Posterior vena cava (tissue), 2 donors: ENCODE measurements around the gene HPN. TPM values are rescaled to one million over a fixed set of nuclear protein-coding genes. Genes with fewer than 3 reads are reported as not detected.
"Not testable (repeated sequence)": the region's sequence is repeated elsewhere in the genome, so short reads cannot be mapped to it uniquely, and the experiment has no call there.

Source experiments
- DNase-seq: peaks from one replicate; pipeline ENCODE4 v3.0.0-alpha.2; 2020; ENCODE audit warnings: low spot score
- intact Hi-C, 2 donors: fragments of 100-400 bp; cut with DNase I; formaldehyde crosslinking; loops; one replicate each; pipeline versions ENCODE4 v1.14.1 to v1.14.2; 2022 to 2023
- long read RNA-seq, 2 donors: library from polyadenylated mRNA; unstranded; transcript quantifications; one replicate each; pipeline ENCODE4 v2.0.0, GENCODE V29; 2020 to 2021
- total RNA-seq, 2 donors: library from RNA; stranded (reverse); fragmentation: NEBNext Ultra II Directional; extraction: Animal tissue kit (Norgen Biotek cat#: 25700); gene quantifications; one replicate each; pipeline ENCODE4 v1.2.1, GENCODE V29; 2021
- donor health status: DM: yes; HTN: yes; CAD: no.
- donor health status: DM: yes; HTN: yes; CAD: no.

The HPN gene
- total RNA-seq = 1 to 10 TPM in 1 of 2 donors, under 1 TPM in 1; 1.00 to 1.7 TPM
- long read RNA-seq, donor 1 = 0 reads
- long read RNA-seq, donor 2, partial matches to known transcripts = 2 of 3 reads
- long read RNA-seq, donor 2, other reads (novel, unspliced or antisense) = 1 of 3 reads

DNA sequence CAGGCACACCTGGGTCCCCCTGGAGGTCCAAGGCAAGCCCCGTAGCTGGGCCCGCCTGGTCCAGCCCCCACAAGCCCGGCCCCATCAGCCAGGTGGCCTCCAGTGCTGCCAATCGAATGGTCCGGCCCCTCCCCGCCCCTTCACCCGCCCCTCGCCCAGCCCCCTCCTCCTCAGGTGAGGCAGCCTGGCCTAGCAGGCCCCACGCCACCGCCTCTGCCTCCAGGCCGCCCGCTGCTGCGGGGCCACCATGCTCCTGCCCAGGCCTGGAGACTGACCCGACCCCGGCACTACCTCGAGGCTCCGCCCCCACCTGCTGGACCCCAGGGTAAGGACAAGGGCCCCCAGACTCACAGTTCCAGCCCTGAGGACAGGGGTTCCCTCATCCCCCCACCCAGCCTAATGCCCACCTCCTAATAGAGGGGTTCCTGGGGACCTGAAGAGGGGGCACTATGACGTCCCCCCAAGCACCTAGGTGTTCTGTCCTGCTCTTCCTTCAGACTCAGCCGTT, at the start of gene HPN:
HPN (plus strand) TSS at position 174 of the 508 bp plus-strand sequence. CDS start 786 bp downstream, outside the sequence.
- no peak for DNase-seq
- intact Hi-C loops = no loop called here

DNA sequence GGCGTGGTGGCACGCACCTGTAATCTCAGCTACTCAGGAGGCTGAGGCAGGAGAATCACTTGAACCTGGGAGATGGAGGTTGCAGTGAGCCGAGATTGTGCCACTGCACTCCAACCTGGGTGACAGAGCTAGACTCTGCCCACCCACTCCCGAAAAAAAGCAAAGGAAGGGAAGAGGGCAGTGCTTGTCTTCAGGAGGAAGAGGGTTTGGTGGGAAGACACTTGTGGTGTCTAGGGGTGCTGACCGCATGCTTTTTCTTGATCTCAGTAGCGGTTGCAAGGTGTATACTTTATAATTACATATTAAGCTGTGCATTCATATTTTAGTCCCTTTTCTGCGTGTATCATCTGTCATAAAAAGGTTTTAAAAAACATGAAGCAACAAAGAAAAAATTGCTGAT, 48.9 kb upstream of the HPN start:
- intact Hi-C loops = not testable (repeated sequence)
- peak; percentile 41 for DNase-seq

GRCh38 chr19:34994286-34994642, 47.3 kb upstream of the HPN start:
- DNase-seq = peak; percentile 56
- intact Hi-C loops = no loop called here

DNA sequence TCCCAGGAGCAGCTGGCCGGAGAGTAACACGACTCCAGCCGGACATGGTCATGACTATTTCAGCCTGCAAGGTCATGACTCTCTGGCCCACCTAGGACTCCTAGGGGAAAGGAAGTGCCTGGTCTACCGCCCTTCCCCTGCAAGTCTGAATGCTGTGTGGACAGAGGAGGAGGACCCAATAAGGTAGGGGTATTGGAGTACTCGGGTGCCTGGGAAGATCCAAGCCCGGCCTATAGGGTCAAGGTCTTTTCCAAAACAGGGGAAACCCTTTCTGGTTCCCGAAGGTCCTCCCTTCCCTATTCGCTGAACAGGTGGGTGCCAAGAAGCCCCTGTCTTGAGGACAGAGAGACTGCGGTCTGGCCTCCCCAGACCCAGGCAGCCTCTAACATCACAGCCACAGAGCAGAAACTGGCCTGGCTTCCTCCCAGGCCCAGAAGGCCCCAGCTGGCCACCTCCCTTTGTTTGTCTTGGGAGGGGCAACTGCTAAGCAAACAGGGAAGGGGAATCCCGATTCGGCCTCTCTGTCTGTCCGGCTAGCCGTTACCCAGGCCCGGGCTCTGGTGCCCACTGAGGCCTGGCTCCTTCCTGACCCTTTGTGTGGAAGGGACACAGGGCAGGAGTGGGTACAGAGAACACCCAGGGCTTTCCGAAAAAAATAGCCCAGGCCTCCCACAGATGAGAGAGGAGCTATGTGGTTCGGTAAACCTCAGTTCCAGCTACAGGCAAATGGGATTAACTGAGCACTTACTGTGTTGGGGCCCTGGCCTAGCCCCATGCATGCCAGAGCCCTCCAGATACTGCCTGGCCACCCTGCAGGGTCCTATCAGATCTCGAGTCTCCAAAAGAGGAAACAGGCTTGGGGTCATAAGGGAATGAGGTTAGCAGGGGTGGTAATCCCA, 46.6 kb upstream of the HPN start:
- peak; percentile 76 for DNase-seq
- intact Hi-C loops = no loop called here

GRCh38 chr19:34995551-34995950, 46.0 kb upstream of the HPN start:
- peak; percentile 2 for DNase-seq
- intact Hi-C loops = no loop called here

DNA sequence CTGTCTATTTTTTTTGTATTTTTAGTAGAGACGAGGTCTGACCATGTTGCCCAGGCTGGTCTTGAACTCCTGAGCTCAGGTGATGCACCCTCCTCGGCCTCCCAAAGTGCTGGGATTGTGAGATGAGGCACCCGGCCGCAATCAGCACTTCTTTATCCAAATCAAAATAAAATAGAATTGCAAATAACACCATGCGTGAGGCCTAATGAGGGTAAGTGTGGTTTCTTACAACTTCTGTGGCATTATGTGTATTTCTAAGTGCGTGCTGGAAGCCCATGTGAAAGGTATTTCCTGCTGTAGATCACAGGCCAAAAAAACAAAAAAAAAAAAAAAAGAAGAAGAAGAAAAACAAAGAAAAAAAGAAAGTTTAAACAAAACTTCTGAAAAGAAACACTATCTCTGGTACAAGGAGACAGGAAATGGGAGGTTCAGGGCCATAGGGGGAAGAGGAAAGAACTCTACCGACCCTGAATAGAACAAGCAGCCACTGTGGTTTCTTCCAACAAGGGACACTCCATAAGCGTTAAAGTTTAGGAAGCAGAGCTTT, 44.4 kb upstream of the HPN start:
- peak; percentile 24 for DNase-seq
- intact Hi-C loops = no loop called here

GRCh38 chr19:34998224-34998623, 43.3 kb upstream of the HPN start:
- DNase-seq, intact Hi-C loops: not testable (repeated sequence)

- DNase-seq = peak; percentile 68
- intact Hi-C loops = no loop called here
Observed at GRCh38 chr19:34998777-34999497, 42.6 kb upstream of the HPN start.

GRCh38 chr19:34999498-35000337, 41.8 kb upstream of the HPN start, which contains the start of gene GRAMD1A:
Gene GRAMD1A, plus strand, starts transcription at chr19:35000323. Its CDS starts 156 bp downstream, at chr19:35000479.
- peak; percentile 96 for DNase-seq
- intact Hi-C loops = no loop called here

GRCh38 chr19:35000338-35000646, 41.2 kb upstream of the HPN start:
- no peak for DNase-seq
- intact Hi-C loops = no loop called here

GRCh38 chr19:35000647-35001501, 40.6 kb upstream of the HPN start:
- intact Hi-C loops = no loop called here
- DNase-seq = peak; percentile 82

DNA sequence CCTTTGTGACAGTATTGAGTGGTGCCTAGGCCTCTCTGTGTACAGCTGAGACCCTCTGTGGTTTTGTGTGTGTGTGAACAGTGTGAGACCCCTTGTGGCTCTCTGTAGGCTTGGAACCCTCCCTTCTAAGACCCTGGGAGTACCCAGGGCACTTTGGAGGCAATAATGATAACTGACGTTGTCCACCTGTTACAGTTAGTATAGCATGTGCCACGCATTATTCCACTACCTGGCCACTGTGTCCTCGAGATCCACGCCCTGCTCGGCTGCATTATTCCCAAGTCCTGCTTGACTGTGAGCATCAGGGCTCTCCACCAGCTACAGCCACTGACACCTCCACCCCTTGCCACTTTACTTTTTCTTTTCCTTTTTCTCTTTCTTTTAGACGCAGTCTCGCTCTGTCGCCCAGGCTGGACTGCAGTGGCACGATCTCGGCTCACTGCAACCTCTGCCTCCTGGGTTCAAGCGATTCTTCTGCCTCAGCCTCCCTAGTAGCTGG, 39.4 kb upstream of the HPN start:
- peak; percentile 38 for DNase-seq
- intact Hi-C loops = no loop called here

GRCh38 chr19:35004517-35005255, 36.8 kb upstream of the HPN start:
- intact Hi-C loops = no loop called here
- DNase-seq = peak; percentile 67

- peak; percentile 76 for DNase-seq
- intact Hi-C loops = no loop called here
Observed at GRCh38 chr19:35005256-35005977, 36.1 kb upstream of the HPN start.

DNA sequence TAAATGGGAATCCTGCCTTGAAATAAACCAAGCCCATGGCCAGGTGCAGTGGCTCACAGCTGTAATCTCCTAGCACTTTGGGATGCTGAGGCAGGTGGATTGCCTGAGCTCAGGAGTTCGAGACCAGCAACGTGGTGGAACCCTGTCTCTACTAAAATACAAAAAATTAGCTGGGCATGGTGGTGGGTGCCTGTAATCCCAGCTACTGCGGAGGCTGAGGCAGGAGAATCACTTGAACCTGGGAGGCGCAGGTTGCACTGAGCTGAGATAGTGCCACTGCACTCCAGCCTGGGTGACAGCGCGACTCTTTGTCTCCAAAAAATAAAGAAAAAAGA, 35.5 kb upstream of the HPN start:
- DNase-seq = not testable (repeated sequence)

GRCh38 chr19:35006342-35006998, 35.1 kb upstream of the HPN start:
- intact Hi-C loops = no loop called here
- peak; percentile 81 for DNase-seq

More for the DNA sequence above, 35.5 kb upstream of the HPN start:
- intact Hi-C loops = not testable (repeated sequence)
